Stimulated activated CD4-positive, alpha-beta T cell treated with anti-CD3 and anti-CD28 coated beads, Interleukin-15, amount 100 ng/mL, for 24 hours (primary cell): ENCODE results near the gene GNPTAB.
A peak's percentile ranks its signal among the peaks of the same experiment; 100 is the strongest.
"Not testable (repeated sequence)": the region's sequence is repeated elsewhere in the genome, so short reads cannot be mapped to it uniquely, and the experiment has no call there.

Experiments used
- DNase-seq: peaks from one replicate; pipeline ENCODE4 v3.0.0-alpha.2; 2020

Gene GNPTAB

GRCh38 chr12:101830367-101831325 lies at the start of gene GNPTAB:
Gene GNPTAB, minus strand, starts transcription at chr12:101830959. Its CDS starts 284 bp downstream, at chr12:101830675.
- peak; percentile 96 for DNase-seq

- no peak for DNase-seq
Measured at GRCh38 chr12:101878243-101878821, 47.6 kb upstream of the GNPTAB start.

- no peak for DNase-seq
Measured at GRCh38 chr12:101877806-101878242, 47.1 kb upstream of the GNPTAB start.

- DNase-seq, result peak; percentile 85
Measured at GRCh38 chr12:101876861-101877805, 46.4 kb upstream of the GNPTAB start, which contains the start of gene DRAM1. Gene DRAM1, plus strand, starts transcription at chr12:101877580. Its CDS starts 210 bp downstream, at chr12:101877790.

- no peak for DNase-seq
Measured at GRCh38 chr12:101876322-101876860, 45.6 kb upstream of the GNPTAB start.

- DNase-seq, result no peak
Measured at GRCh38 chr12:101875162-101875561, 44.4 kb upstream of the GNPTAB start.

GRCh38 chr12:101870925-101871324 lies 40.2 kb upstream of the GNPTAB start:
- DNase-seq, result no peak

- DNase-seq, result not testable (repeated sequence)
Measured at GRCh38 chr12:101867619-101868018, 36.9 kb upstream of the GNPTAB start.

GRCh38 chr12:101866615-101867373 lies 36.0 kb upstream of the GNPTAB start:
- no peak for DNase-seq

GRCh38 chr12:101863981-101864380 lies 33.2 kb upstream of the GNPTAB start:
- DNase-seq, result no peak

- no peak for DNase-seq
Measured at GRCh38 chr12:101862245-101862644, 31.5 kb upstream of the GNPTAB start.

GRCh38 chr12:101861688-101862087 lies 30.9 kb upstream of the GNPTAB start:
- DNase-seq, result not testable (repeated sequence)

GRCh38 chr12:101859664-101860607 lies 29.2 kb upstream of the GNPTAB start:
- DNase-seq, result no peak

- no peak for DNase-seq
Measured at GRCh38 chr12:101858361-101858760, 27.6 kb upstream of the GNPTAB start.

- DNase-seq, result no peak
Measured at GRCh38 chr12:101857043-101857558, 26.3 kb upstream of the GNPTAB start.

- not testable (repeated sequence) for DNase-seq
Measured at GRCh38 chr12:101856614-101857013, 25.9 kb upstream of the GNPTAB start.

GRCh38 chr12:101855976-101856375 lies 25.2 kb upstream of the GNPTAB start:
- no peak for DNase-seq

- DNase-seq, result no peak
Measured at GRCh38 chr12:101855364-101855884, 24.7 kb upstream of the GNPTAB start.

- DNase-seq, result no peak
Measured at GRCh38 chr12:101854747-101855146, 24.0 kb upstream of the GNPTAB start.

GRCh38 chr12:101852998-101853397 lies 22.2 kb upstream of the GNPTAB start:
- DNase-seq, result no peak
